LHCN-M2 (cell line): ENCODE data around the gene KRTCAP3. TPM values are rescaled to one million over a fixed set of nuclear protein-coding genes. Genes with fewer than 3 reads are reported as not detected.
A peak's percentile ranks its signal among the peaks of the same experiment; 100 is the strongest.

Experiments
- DNase-seq: peaks from one replicate; pipeline ENCODE4 v3.0.0-alpha.2; 2012; ENCODE audit warnings: low read depth
- total RNA-seq: library from RNA; depleted of rRNA; stranded (reverse); fragments of >200 nt; gene quantifications from 2 replicates; pipeline ENCODE4 v1.2.3, GENCODE V29; 2014; rRNA removed

Gene KRTCAP3
- total RNA-seq, 1 experiment from 2014 or later, result 0.46 TPM

GRCh38 chr2:27441226-27441926 lies 805 bp upstream of the KRTCAP3 start:
- no peak for DNase-seq

- no peak for DNase-seq
Observed at GRCh38 chr2:27442920-27443282, 720 bp downstream of the KRTCAP3 start.

GRCh38 chr2:27445155-27445554 lies 3.0 kb downstream of the KRTCAP3 start:
- no peak for DNase-seq

GRCh38 chr2:27445615-27446014 lies 3.4 kb downstream of the KRTCAP3 start:
- DNase-seq, result no peak

GRCh38 chr2:27446057-27446456 lies 3.9 kb downstream of the KRTCAP3 start:
- no peak for DNase-seq

GRCh38 chr2:27448381-27448780 lies 6.2 kb downstream of the KRTCAP3 start:
- DNase-seq, result no peak

- no peak for DNase-seq
Observed at GRCh38 chr2:27451095-27451494, 8.9 kb downstream of the KRTCAP3 start.

- DNase-seq, result no peak
Observed at GRCh38 chr2:27453968-27454367, 11.8 kb downstream of the KRTCAP3 start.

GRCh38 chr2:27461118-27461517 lies 18.9 kb downstream of the KRTCAP3 start:
- DNase-seq, result no peak

GRCh38 chr2:27464443-27464842 lies 22.3 kb downstream of the KRTCAP3 start:
- DNase-seq, result no peak

- DNase-seq, result no peak
Observed at GRCh38 chr2:27471961-27472360, 29.8 kb downstream of the KRTCAP3 start.

GRCh38 chr2:27485496-27485895 lies 43.3 kb downstream of the KRTCAP3 start:
- DNase-seq, result no peak

- DNase-seq, result no peak
Observed at GRCh38 chr2:27489118-27489497, 46.9 kb downstream of the KRTCAP3 start.

- DNase-seq, result peak; percentile 89
Observed at GRCh38 chr2:27489498-27490397, 47.6 kb downstream of the KRTCAP3 start, which contains the start of gene IFT172. IFT172 (minus strand) TSS chr2:27489743; CDS start chr2:27489653, 90 bp downstream.

- DNase-seq, result no peak
Observed at GRCh38 chr2:27492557-27492956, 50.4 kb downstream of the KRTCAP3 start.

- no peak for DNase-seq
Observed at GRCh38 chr2:27493948-27494283, 51.7 kb downstream of the KRTCAP3 start.

Other genes with a start within 250 kb of the KRTCAP3 start
- gene ATRAID, start 230.3 kb upstream of the KRTCAP3 start, total RNA-seq, result 180 and 193 TPM in 2 replicates
- 39.6 and 54.5 TPM in 2 replicates for gene SLC5A6, start 230.1 kb upstream of the KRTCAP3 start, total RNA-seq
- 42.7 and 44.5 TPM in 2 replicates for gene CAD, start 225.0 kb upstream of the KRTCAP3 start, total RNA-seq
- 0.63 TPM in 1 of 2 replicates, not detected in the other for gene SLC30A3, start 179.3 kb upstream of the KRTCAP3 start, total RNA-seq
- gene DNAJC5G, start 166.9 kb upstream of the KRTCAP3 start, total RNA-seq, result not detected in 2 replicates
- 0.11 TPM in 1 of 2 replicates, not detected in the other for gene TRIM54, start 160.0 kb upstream of the KRTCAP3 start, total RNA-seq
- 1.2 and 2.2 TPM in 2 replicates for gene UCN, start 133.9 kb upstream of the KRTCAP3 start, total RNA-seq
- gene MPV17, start 119.3 kb upstream of the KRTCAP3 start, total RNA-seq, result 81.4 and 113 TPM in 2 replicates
- gene GTF3C2, start 85.6 kb upstream of the KRTCAP3 start, total RNA-seq, result 42.3 and 43.5 TPM in 2 replicates
- 33.4 and 40.1 TPM in 2 replicates for gene EIF2B4, start 72.0 kb upstream of the KRTCAP3 start, total RNA-seq
- 176 and 181 TPM in 2 replicates for gene SNX17, start 71.8 kb upstream of the KRTCAP3 start, total RNA-seq
- 12.7 and 16.5 TPM in 2 replicates for gene ZNF513, start 61.6 kb upstream of the KRTCAP3 start, total RNA-seq
- 117 and 120 TPM in 2 replicates for gene PPM1G, start 32.8 kb upstream of the KRTCAP3 start, total RNA-seq
- gene NRBP1, start 13.8 kb upstream of the KRTCAP3 start, total RNA-seq, result 130 and 140 TPM in 2 replicates
- gene IFT172, start 47.4 kb downstream of the KRTCAP3 start, total RNA-seq, result 5.7 and 7.4 TPM in 2 replicates
- 25.9 and 29.0 TPM in 2 replicates for gene FNDC4, start 52.8 kb downstream of the KRTCAP3 start, total RNA-seq
- gene GCKR, start 54.5 kb downstream of the KRTCAP3 start, total RNA-seq, result 0.11 and 0.32 TPM in 2 replicates
- 36.0 and 41.6 TPM in 2 replicates for gene ZNF512, start 140.7 kb downstream of the KRTCAP3 start, total RNA-seq
- gene CCDC121, start 186.6 kb downstream of the KRTCAP3 start, total RNA-seq, result 2.2 and 2.9 TPM in 2 replicates
- gene GPN1, start 186.7 kb downstream of the KRTCAP3 start, total RNA-seq, result 46.9 and 52.0 TPM in 2 replicates
- 19.8 and 26.4 TPM in 2 replicates for gene SUPT7L, start 221.2 kb downstream of the KRTCAP3 start, total RNA-seq
- gene SLC4A1AP, start 221.5 kb downstream of the KRTCAP3 start, total RNA-seq, result 30.5 and 35.3 TPM in 2 replicates